Right atrium auricular region (tissue), 2 donors: Measurements from ENCODE around the gene RBPMS2. TPM values are rescaled to one million over a fixed set of nuclear protein-coding genes. Genes with fewer than 3 reads are reported as not detected.
"Not testable (repeated sequence)": the region's sequence is repeated elsewhere in the genome, so short reads cannot be mapped to it uniquely, and the experiment has no call there.

Experiments used
- DNase-seq: peaks from one replicate; pipeline ENCODE4 v3.0.0-alpha.2; 2019; ENCODE audit warnings: low spot score
- H3K27ac ChIP-seq, 2 donors: fragments of 200-600 bp; sonication (generic); 1 replicate in 1 of 2; 2 replicates in 1 of 2; pipeline ENCODE4 v1.5.1; 2016 to 2019
- H3K27me3 ChIP-seq, 2 donors: fragments of 200-600 bp; sonication (generic); one replicate each; pipeline versions ENCODE4 v1.5.1 to v1.6.0; 2017 to 2019
- H3K36me3 ChIP-seq: fragments of 200-600 bp; sonication (generic); one replicate; pipeline ENCODE4 v1.5.1; 2016
- H3K4me1 ChIP-seq, 2 donors: fragments of 200-600 bp; sonication (generic); one replicate each; pipeline versions ENCODE4 v1.5.1 to v1.6.0; 2017 to 2019
- H3K4me3 ChIP-seq, 2 donors: fragments of 200-600 bp; sonication (generic); 1 replicate in 1 of 2; 2 replicates in 1 of 2; pipeline ENCODE4 v1.5.1; 2017 to 2019; ENCODE audit warnings: mild to moderate bottlenecking in 1 of 2, moderate library complexity in 1 of 2
- H3K9me3 ChIP-seq, 2 donors: fragments of 200-600 bp; sonication (generic); one replicate each; pipeline ENCODE4 v1.5.1; 2019
- total RNA-seq, 2 donors: library from RNA; depleted of rRNA; stranded (reverse); fragments of >200 nt; gene quantifications; one replicate each; pipeline ENCODE4 v1.1.0, GENCODE V29; 2016
- TF ChIP-seq, protein P1 (sequence below), 2 donors: fragments of 200-600 bp; sonication (generic); IDR thresholded peaks; one replicate each; pipeline ENCODE4 v1.5.1; 2019; ENCODE audit warnings: antibody characterized with exemption in 2 of 2

RBPMS2 gene
- 10 to 100 TPM; 84.2 to 85.0 TPM for total RNA-seq

DNA sequence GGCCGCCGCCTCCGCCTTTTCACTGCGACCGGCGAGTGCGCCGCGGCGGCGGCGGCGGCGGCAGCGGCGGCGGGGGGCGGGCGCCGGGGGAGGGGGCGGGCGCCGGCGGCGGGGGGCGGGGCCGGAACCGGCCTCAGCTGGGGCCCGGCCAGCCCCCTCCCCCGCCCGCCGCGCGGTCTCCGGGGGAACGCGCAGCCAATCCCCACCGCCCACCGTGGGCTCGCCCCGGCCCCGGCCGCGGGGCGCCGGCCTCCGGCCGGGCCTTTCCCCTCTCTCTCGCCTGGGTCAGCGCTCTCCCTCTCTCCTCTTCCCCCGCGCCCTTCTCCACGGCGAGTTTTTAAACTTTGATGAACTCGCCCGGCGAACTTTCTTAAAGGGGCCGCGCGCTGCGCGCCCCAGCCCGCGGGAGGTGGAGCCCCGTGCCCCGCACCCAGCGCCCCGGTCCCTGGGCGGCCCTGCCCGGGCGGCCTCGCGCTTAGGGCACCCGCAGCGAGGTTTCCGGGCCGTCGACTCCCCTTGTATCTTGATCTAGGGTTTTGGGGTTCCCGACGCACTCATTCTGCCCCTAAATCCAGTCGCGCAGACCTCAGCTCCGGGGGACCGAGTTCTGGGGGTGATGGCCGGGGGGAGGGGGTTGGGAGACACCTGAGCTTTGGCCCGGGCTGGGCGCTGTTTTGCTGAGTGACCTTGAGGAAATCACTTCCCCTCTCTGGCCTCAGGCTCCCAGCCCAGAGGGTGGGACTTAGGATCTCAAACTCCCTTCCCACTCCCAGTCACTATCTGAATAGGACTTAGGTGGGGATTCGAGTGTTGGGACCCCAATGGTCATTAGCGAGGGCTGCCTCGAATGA lies at the start of gene RBPMS2:
Gene RBPMS2, minus strand, starts transcription at position 39 of the 851 bp plus-strand sequence. CDS start 270 bp downstream, outside the sequence.
- H3K27me3 ChIP-seq, result no peaks in the 10 kb centered on the region
- peaks cover 0 to 26% of the 10 kb centered on the region in 2 donors for H3K4me1 ChIP-seq
- DNase-seq, result no peak
- H3K9me3 ChIP-seq, result no peaks in the 10 kb centered on the region
- TF ChIP-seq, protein P1, sequence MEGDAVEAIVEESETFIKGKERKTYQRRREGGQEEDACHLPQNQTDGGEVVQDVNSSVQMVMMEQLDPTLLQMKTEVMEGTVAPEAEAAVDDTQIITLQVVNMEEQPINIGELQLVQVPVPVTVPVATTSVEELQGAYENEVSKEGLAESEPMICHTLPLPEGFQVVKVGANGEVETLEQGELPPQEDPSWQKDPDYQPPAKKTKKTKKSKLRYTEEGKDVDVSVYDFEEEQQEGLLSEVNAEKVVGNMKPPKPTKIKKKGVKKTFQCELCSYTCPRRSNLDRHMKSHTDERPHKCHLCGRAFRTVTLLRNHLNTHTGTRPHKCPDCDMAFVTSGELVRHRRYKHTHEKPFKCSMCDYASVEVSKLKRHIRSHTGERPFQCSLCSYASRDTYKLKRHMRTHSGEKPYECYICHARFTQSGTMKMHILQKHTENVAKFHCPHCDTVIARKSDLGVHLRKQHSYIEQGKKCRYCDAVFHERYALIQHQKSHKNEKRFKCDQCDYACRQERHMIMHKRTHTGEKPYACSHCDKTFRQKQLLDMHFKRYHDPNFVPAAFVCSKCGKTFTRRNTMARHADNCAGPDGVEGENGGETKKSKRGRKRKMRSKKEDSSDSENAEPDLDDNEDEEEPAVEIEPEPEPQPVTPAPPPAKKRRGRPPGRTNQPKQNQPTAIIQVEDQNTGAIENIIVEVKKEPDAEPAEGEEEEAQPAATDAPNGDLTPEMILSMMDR (IDR thresholded peaks at IDR 0.05), result no peak
- H3K4me3 ChIP-seq, result peak within 1 kb of the TSS; percentile 56 to 83
- no peaks in the 10 kb centered on the region for H3K36me3 ChIP-seq
- H3K27ac ChIP-seq, result peak within 1 kb of the TSS; percentile 90 to 91

DNA sequence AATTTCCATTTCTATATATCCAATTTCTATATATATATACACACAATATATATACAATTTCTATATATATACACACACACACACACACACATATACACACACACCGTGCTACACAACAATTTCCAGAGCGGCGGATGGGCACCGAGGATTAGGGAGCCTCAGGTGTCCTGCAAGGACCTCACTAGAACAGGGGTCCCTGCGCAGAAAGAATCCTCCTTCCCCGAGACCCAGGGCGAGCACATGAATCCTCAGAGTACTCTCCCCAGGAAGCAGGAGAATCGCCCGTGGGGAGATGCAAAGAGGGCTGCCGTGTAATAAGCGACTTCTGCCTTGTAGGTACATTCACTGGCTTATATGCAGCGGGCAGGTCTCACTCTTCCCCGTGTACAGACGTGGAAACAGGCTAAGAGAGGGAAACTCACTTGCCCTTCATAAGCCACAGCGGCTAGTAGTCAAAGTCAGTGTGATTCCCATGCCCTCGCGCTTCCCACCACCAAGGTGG lies 49.6 kb upstream of the RBPMS2 start:
- H3K27me3 ChIP-seq, result no peaks in the 10 kb centered on the region
- TF ChIP-seq, protein P1 (IDR thresholded peaks at IDR 0.05), result no peak
- H3K9me3 ChIP-seq, result no peaks in the 10 kb centered on the region
- H3K36me3 ChIP-seq, result no peaks in the 10 kb centered on the region
- DNase-seq, result no peak
- peak overlapping the region; percentile 27 to 54 for H3K4me3 ChIP-seq
- H3K4me1 ChIP-seq, result peaks cover 0 to 25% of the 10 kb centered on the region in 2 donors
- peak overlapping the region; percentile 26 to 73 for H3K27ac ChIP-seq

DNA sequence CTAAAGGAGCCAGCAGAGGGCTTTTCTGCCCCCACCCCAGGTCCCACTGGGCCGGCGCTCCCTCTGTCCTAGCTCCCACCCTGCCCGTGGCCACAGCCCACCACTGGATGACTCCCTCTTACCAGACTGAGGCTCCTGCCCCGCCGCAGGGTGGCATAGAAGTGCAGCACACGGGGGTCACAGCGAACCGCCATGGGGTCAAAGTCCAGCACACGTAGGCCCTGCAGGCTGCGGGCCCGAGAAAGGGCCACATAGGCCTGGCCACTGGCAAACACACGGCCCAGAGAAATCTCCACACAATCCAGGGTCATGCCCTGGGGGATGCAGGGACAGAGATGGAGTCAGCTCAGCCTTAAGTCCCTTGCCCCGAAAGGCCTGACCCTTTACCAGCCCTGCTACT lies 41.1 kb upstream of the RBPMS2 start:
- no peaks in the 10 kb centered on the region for H3K9me3 ChIP-seq
- no peak for DNase-seq
- H3K4me1 ChIP-seq, result peaks cover 0 to 7% of the 10 kb centered on the region in 2 donors
- H3K4me3 ChIP-seq, result no peak overlapping the region
- no peaks in the 10 kb centered on the region for H3K27me3 ChIP-seq
- TF ChIP-seq, protein P1 (IDR thresholded peaks at IDR 0.05), result no peak
- H3K27ac ChIP-seq, result no peak overlapping the region
- H3K36me3 ChIP-seq, result no peaks in the 10 kb centered on the region

DNA sequence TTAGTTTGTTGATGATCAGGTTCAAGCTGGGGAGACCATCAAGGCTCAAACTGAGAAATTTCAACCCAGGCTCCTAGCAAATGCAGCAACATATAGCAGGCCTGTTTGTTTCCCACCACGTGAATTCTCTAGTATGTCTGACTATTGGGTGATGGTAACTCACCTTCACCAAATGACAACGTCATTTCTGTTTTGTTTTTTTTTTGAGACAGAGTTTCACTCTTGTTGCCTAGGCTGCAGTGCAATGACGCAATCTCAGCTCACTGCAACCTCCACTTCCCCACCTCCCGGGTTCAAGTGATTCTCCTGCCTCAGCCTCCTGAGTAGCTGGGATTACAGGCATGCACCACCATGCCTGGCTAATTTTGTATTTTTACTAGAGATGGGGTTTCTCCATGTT lies 39.6 kb upstream of the RBPMS2 start:
- H3K27ac ChIP-seq, H3K27me3 ChIP-seq, H3K36me3 ChIP-seq, H3K4me3 ChIP-seq, H3K9me3 ChIP-seq, DNase-seq: not testable (repeated sequence)
- peaks cover 0 to 11% of the 10 kb centered on the region in 2 donors for H3K4me1 ChIP-seq

DNA sequence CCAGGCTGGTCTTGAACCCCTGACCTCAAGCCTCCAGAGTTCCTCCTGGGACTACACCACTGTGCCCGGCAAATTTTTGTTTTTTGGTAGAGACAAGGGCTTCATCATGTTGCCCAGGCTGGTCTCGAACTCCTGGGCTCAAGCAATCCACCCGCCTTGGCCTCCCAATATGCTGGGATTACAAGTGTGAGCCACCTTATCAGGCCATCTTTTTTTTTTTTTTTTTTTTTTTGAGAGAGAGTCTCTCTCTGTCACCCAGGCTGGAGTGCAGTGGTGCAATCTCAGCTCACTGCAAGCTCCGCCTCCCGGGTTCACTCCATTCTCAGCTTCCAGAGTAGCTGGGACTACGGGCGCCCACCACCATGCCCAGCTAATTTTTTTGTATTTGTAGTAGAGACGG lies 38.9 kb upstream of the RBPMS2 start:
- H3K36me3 ChIP-seq, H3K27ac ChIP-seq, H3K4me3 ChIP-seq, H3K9me3 ChIP-seq, H3K27me3 ChIP-seq, DNase-seq: not testable (repeated sequence)
- peaks cover 0 to 15% of the 10 kb centered on the region in 2 donors for H3K4me1 ChIP-seq

DNA sequence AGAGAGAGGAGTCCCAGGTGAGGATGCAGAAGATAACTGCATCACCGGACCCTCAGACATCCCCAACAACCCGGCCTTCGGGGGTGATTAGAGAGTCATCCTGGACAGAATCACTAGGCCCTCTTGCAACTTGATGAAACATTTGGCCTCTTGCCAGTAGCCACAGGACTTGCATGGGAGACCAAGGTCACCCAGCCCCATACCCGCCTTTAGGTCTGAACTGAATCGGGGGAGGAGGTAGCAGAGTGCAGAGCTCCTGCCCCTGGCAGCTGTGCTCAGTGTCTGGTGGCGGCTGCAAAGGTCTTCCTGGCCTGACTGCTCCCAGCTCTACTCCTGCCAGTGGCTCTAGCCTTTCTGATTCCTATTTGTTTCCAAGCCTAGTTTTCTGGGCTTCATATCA lies 37.7 kb upstream of the RBPMS2 start:
- Histone ChIP-seq H3K27ac (no peak overlapping the region), H3K36me3 (no peaks in the 10 kb centered on the region), H3K4me1 (peaks cover 0 to 15% of the 10 kb centered on the region in 2 donors), H3K4me3 (no peak overlapping the region), H3K9me3 (no peaks in the 10 kb centered on the region), H3K27me3 (no peaks in the 10 kb centered on the region)
- DNase-seq, result no peak
- TF ChIP-seq, protein P1 (IDR thresholded peaks at IDR 0.05), result no peak
